Measurements from ENCODE around the gene NEO1.

GRCh38 chr15:73047882-73048281 is 4.4 kb upstream of the NEO1 start:
- TF ChIP-seq, protein P1, sequence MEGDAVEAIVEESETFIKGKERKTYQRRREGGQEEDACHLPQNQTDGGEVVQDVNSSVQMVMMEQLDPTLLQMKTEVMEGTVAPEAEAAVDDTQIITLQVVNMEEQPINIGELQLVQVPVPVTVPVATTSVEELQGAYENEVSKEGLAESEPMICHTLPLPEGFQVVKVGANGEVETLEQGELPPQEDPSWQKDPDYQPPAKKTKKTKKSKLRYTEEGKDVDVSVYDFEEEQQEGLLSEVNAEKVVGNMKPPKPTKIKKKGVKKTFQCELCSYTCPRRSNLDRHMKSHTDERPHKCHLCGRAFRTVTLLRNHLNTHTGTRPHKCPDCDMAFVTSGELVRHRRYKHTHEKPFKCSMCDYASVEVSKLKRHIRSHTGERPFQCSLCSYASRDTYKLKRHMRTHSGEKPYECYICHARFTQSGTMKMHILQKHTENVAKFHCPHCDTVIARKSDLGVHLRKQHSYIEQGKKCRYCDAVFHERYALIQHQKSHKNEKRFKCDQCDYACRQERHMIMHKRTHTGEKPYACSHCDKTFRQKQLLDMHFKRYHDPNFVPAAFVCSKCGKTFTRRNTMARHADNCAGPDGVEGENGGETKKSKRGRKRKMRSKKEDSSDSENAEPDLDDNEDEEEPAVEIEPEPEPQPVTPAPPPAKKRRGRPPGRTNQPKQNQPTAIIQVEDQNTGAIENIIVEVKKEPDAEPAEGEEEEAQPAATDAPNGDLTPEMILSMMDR (IDR thresholded peaks at IDR 0.05; ENCODE audit: borderline replicate concordance, extremely low read depth, low read length, poor library complexity, severe bottlenecking) = no peak
- no peak for TF ChIP-seq EZH2 (IDR thresholded peaks at IDR 0.05; ENCODE audit: borderline replicate concordance, low read depth, low read length, severe bottlenecking)
